Ectodermal cell (in vitro differentiated cells): ENCODE results near the gene KLHL29.

Experiments used
- H3K27ac ChIP-seq: 2 replicates; pipeline ENCODE4 v1.7.0; 2013; ENCODE audit warnings: mild to moderate bottlenecking, low read depth, low read length; ENCODE audit not compliant: insufficient read depth, poor library complexity, severe bottlenecking
- H3K27me3 ChIP-seq: 2 replicates; pipeline ENCODE4 v1.7.0; 2013; ENCODE audit warnings: mild to moderate bottlenecking, low read length; ENCODE audit not compliant: insufficient read depth, control insufficient read depth, poor library complexity, severe bottlenecking
- H3K36me3 ChIP-seq: one replicate; pipeline ENCODE4 v1.7.0; 2013; ENCODE audit warnings: low read length; ENCODE audit not compliant: control insufficient read depth, insufficient read depth
- H3K4me1 ChIP-seq: one replicate; pipeline ENCODE4 v1.7.0; 2013; ENCODE audit warnings: low read length; ENCODE audit not compliant: control insufficient read depth, insufficient read depth
- H3K4me3 ChIP-seq: 2 replicates; pipeline ENCODE4 v1.7.0; 2013; ENCODE audit warnings: low read depth, low read length, control low read depth; ENCODE audit not compliant: insufficient read depth
- H3K9me3 ChIP-seq: 2 replicates; pipeline ENCODE4 v1.7.0; 2013; ENCODE audit warnings: mild to moderate bottlenecking, low read length, moderate library complexity; ENCODE audit not compliant: control insufficient read depth
- WGBS, 2 experiments: methylation state at CpG; one replicate each; pipeline ENCODE4 v1.1.7; 2013; ENCODE audit warnings: missing lambda C conversion rate in 2 of 2; 5-methylcytosine and 5-hydroxymethylcytosine counted together

The KLHL29 gene

DNA sequence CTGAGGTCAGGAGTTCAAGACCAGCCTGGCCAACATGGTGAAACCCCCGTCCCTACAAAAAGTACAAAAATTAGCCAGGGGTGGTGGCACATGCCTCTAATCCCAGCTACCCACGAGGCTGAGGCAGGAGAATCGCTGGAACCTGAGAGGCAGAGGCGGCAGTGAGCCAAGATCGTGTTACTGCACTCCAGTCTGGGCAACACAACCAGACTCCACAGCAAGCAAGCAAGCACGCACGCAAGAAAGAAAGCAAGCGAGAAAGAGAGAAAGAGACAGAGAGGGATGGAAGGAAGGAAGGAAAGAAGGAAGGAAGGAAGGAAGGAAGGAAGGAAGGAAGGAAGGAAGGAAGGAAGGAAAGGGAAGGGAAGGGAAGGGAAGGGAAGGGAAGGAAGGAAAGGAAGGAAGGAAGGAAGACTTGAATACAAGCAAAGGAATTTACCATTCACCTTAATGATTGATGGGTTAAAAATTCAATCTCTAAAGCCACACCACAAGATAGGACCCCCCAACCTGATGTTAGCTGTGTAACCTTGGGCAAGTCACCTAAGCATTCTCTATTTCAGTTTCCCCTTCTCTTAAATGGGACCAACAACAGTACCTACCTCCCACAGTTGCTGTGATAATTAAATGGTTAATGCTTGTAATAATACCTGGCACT is 360.2 kb downstream of the KLHL29 start:
- Histone ChIP-seq H3K4me3 (no peak overlapping the region), H3K27me3 (no peaks in the 10 kb centered on the region), H3K9me3 (no peaks in the 10 kb centered on the region), H3K27ac (no peak overlapping the region), H3K4me1 (no peaks in the 10 kb centered on the region), H3K36me3 (no peaks in the 10 kb centered on the region)
- WGBS, 2 experiments, result 80 to 86% methylated on average over 8 of the region's 8 CpGs

DNA sequence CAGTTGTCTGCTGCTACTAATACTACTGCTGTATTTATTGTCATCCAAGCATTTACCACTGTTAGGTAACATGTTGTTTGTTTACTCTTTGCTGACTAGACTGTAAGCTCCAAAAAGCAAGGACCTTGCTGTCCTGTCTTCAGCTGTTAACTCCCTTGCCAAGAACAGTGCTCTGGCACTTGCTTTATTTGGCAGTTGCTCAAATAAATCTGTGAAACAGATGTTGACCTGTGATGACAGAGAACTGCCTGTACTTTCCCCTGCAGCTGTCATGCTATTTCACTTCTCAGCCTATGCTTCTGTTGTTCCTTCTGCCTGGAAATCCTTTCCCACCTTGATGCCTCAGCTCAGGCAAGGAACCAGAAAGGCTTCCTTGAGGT is 360.7 kb downstream of the KLHL29 start:
- Histone ChIP-seq H3K27me3 (no peaks in the 10 kb centered on the region), H3K36me3 (no peaks in the 10 kb centered on the region), H3K4me3 (no peak overlapping the region), H3K4me1 (no peaks in the 10 kb centered on the region), H3K9me3 (no peaks in the 10 kb centered on the region), H3K27ac (no peak overlapping the region)

DNA sequence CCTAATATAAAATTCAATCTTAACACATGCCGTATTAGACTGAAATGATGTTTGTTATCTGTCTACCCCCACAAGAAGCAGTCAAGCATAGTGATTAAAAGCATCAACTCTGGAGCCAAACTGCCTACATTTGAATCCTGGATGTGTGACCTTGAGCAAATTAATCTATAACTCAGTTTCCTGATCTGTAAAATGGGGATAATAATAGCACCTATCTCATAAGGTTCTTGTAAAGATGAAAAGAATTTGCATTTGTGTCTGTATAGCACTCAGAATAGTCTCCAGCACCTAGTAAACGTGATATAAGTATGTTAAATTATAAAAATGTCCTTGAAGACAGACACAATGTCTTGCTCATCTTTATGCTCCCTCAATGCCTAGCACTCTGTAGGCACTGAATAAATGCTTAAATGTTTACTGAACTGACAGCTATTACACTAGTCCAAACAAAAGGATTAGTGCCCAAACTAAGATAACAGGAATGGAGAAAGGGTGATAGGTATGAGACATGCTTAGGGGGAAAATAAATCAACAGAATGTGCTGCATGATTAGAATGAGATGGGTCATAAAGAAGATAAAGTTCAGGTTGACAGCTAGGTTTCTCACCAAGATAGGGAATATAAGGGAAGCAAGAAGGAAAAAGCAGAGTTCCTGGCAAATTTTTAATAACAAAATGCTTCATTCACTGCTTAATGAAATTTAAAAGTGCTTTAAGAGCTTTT is 361.3 kb downstream of the KLHL29 start:
- Histone ChIP-seq H3K27me3 (no peaks in the 10 kb centered on the region), H3K36me3 (no peaks in the 10 kb centered on the region), H3K9me3 (no peaks in the 10 kb centered on the region), H3K4me1 (no peaks in the 10 kb centered on the region), H3K27ac (no peak overlapping the region), H3K4me3 (no peak overlapping the region)
- WGBS, 2 experiments, result 93 to 100% methylated on average over 2 of the region's 2 CpGs

DNA sequence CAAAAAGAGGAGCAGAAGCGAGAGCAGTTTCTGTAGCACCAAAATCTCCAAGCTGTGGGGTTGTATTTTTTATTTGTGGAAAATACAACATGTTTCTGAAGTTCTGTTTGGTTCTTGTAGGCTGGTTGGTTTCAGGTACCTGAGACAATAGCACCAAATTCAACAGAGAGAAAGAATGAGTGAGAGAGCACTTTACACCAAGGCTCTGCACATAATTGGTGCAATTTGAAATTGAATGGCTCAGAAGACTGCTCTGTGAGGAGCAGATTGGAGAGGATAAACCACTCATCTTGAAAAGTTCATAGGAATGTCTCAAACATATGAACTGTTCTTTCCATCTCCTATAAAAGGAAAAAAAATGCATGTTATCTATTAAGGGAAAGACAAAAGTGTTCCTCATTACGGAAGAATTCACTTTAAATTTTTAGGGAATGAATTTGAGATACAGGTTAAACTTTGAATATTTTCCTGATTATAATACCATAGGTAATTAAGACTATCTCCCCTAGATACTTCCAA is 366.8 kb downstream of the KLHL29 start:
- H3K9me3 ChIP-seq, result no peaks in the 10 kb centered on the region
- 76 to 91% methylated on average over 1 to 2 of the region's 2 CpGs for WGBS, 2 experiments
- peaks cover 2% of the 10 kb centered on the region for H3K36me3 ChIP-seq
- H3K27ac ChIP-seq, result no peak overlapping the region
- H3K4me3 ChIP-seq, result no peak overlapping the region
- H3K4me1 ChIP-seq, result no peaks in the 10 kb centered on the region
- H3K27me3 ChIP-seq, result no peaks in the 10 kb centered on the region

DNA sequence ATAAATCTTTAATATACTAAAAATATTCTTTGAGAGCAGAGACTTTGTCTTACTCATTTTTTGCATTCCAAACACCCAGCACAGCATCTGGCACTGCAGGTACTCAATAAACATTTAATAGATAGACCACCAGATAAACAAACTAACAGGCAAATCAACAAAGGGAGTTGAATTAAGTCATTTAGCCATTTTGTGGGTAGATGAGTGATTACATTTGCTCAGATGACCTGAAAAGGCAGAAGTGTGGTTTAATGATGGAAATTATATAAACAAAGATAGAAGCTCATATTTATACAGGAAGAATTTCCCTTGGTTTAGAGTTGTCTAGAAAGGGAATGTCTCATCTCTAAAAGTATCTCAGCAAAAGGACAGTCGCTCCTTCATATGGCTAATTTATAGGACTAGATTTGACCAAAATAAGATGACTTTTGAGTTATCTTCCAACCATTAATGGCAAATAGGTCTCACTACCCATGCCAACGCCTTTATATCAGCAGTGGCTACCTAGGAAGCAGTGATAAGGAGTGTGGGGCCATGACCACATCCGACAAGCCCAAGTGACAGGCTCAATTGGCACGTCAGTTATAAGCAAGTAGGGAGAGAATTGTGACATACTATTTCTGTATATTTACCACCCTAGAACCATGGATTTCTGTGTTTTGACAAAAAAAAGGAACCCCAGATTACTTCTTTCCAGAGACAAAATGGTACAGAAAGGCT is 368.5 kb downstream of the KLHL29 start:
- no peak overlapping the region for H3K27ac ChIP-seq
- H3K4me1 ChIP-seq, result no peaks in the 10 kb centered on the region
- no peaks in the 10 kb centered on the region for H3K9me3 ChIP-seq
- peaks cover 2% of the 10 kb centered on the region for H3K36me3 ChIP-seq
- H3K4me3 ChIP-seq, result no peak overlapping the region
- WGBS, 2 experiments, result 91 to 93% methylated on average over 4 of the region's 4 CpGs
- H3K27me3 ChIP-seq, result no peaks in the 10 kb centered on the region

DNA sequence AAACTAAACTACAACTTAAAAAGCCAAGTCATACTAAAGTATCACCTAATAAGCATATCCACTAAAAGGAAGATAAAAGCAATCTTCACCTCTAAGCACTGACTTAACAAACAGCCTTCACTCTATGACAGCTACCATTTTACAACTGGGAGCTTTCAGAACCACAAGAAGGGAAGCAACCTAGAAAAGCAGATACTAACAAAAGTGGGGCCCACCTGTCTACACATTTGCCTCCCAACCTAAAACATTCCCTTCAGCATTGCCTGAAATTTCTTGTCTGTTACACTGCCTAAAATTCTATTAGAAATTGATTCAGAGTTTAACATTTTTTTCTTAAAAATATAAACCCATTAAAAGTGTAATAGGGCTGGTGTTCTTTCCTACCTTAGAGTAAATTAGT is 370.0 kb downstream of the KLHL29 start:
- peaks cover 2% of the 10 kb centered on the region for H3K36me3 ChIP-seq
- H3K9me3 ChIP-seq, result no peaks in the 10 kb centered on the region
- H3K4me1 ChIP-seq, result no peaks in the 10 kb centered on the region

DNA sequence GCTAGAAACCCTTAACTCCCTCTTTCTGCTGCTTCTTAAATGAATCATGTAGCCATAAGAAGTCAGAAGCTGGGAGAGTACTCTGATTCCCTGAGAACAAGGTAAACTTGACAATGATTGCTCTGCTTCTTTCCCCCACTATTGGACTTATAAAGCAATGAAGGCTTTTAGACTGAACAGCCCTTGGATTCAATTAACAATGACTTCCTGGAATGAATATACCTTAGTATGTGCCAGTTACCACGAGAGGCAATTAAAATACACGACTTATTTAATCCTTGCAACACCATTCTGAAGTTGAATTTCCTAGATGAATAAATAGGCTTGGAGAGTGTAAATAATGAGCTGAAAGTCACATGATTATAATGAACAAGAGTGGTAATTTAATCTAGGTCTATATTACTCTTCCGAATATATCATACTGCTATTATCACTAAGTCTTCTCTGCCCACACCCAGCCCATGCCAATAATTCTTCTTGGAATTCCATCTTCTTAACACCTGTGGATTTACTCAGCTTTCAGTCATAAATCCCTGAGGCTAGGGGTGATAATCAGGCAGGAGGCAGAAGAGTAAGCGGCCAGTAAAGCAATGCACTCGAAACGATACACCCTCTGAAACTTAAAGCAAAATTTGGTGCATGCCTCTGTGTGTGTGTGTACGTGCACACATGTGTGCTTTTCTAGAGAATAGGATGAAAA is 371.8 kb downstream of the KLHL29 start:
- Histone ChIP-seq H3K27ac (no peak overlapping the region), H3K4me3 (no peak overlapping the region), H3K36me3 (peaks cover 2% of the 10 kb centered on the region), H3K9me3 (no peaks in the 10 kb centered on the region), H3K27me3 (no peaks in the 10 kb centered on the region), H3K4me1 (no peaks in the 10 kb centered on the region)
- WGBS, 2 experiments, result 91 to 93% methylated on average over 7 of the region's 7 CpGs

More for the DNA sequence above, 370.0 kb downstream of the KLHL29 start:
- no peak overlapping the region for H3K4me3 ChIP-seq
- H3K27ac ChIP-seq, result no peak overlapping the region
- H3K27me3 ChIP-seq, result no peaks in the 10 kb centered on the region

DNA sequence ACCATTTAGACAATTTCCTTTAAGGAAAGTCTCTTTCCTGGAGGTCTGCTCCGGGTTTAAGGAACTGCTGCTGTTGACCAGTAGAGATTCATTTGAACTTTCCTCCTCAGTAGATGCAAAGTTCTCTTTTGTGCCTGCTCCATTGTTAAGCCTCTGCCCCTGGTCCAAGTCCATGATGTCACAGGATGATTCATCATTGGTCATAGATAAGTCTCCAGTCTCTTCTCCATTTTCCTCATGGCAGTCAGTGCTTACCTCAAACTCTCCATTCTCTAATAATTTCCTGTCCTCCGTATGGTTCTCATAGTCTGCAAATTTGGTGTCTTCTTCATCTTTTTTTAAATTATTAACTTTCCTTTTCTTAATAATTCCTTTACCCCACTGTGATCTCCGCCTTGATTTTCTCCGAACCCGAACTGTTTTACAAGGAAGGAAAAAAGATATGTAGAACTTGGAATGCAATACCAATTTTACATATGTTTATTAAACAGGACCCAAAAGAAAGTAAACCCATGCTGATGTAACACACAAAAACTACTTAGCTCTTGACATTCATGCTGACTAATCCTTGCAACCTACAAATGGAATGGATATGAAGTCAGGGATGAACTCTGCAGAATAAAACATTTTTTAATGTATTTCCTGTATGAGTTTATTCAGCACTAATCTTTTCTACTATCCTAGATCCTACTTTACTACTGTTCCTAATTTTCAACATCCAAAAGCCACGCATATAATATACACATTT is 372.9 kb downstream of the KLHL29 start:
- Histone ChIP-seq H3K36me3 (peaks cover 2% of the 10 kb centered on the region), H3K4me3 (no peak overlapping the region), H3K27ac (no peak overlapping the region), H3K27me3 (no peaks in the 10 kb centered on the region), H3K9me3 (no peaks in the 10 kb centered on the region), H3K4me1 (no peaks in the 10 kb centered on the region)
- WGBS, 2 experiments, result 96 to 99% methylated on average over 3 of the region's 6 CpGs
